GM12878 (cell line): Measurements from ENCODE around the gene PLEKHA7. TPM values are rescaled to one million over a fixed set of nuclear protein-coding genes. Genes with fewer than 3 reads are reported as not detected.

Experiments used
- ATAC-seq: fragments of 200-7000 bp; cut with Tn5 transposase; 3 replicates; pipeline ENCODE4 v1.9.1; 2020; ENCODE audit warnings: mild to moderate bottlenecking, moderate library complexity
- BruUV-seq: library from RNA; stranded (reverse); fragments of 400-500 nt; replicated peaks from 2 replicates; lab custom pipeline; 2021; lab: Mats Ljungman, UMichigan
- CTCF ChIA-PET: fragments of 300-600 bp; sonication (Branson Sonifier 250); formaldehyde crosslinking; extraction: SDS; loops from one replicate; lab custom pipeline; 2021; ENCODE audit warnings: inconsistent platforms; lab: Yijun Ruan, JAX
- POLR2A ChIA-PET: fragments of 350-600 bp; formaldehyde crosslinking; extraction: SDS; loops from one replicate; lab custom pipeline; 2021; ENCODE audit warnings: inconsistent platforms; lab: Charles Lee
- RAD21 ChIA-PET: fragments of 300-600 bp; sonication (Branson Sonifier 250); formaldehyde crosslinking; loops from one replicate; lab custom pipeline; 2023; ENCODE audit warnings: antibody characterized with exemption; ENCODE audit not compliant: unreplicated experiment; lab: Charles Lee
- SMC1A ChIA-PET: fragments of 300-600 bp; sonication (Branson Sonifier 250); formaldehyde crosslinking; loops from one replicate; lab custom pipeline; 2023; ENCODE audit not compliant: unreplicated experiment, uncharacterized antibody; lab: Charles Lee
- DNase-seq: peaks from one replicate; pipeline ENCODE4 v3.0.0-alpha.2; 2011; ENCODE audit warnings: low read depth, low spot score
- FAIRE-seq: peaks from 3 replicates; lab custom pipeline; 2011; peaks lifted over from hg19 to GRCh38; lab: Jason Lieb, UNC
- H2AFZ ChIP-seq: 2 replicates; pipeline ENCODE4 v1.6.0; 2011; ENCODE audit warnings: low read depth, low read length, control low read depth; ENCODE audit not compliant: control insufficient read depth
- H3K27ac ChIP-seq: 2 replicates; pipeline ENCODE4 v1.5.1; 2011; ENCODE audit warnings: control low read depth; ENCODE audit not compliant: control insufficient read depth, insufficient read depth
- H3K27me3 ChIP-seq, 2 experiments: replicated peaks in 1 of 2; 2 replicates each; pipeline versions ENCODE4 v1.6.0 to v1.6.1; 2011; ENCODE audit warnings: low read length in 1 of 2; ENCODE audit not compliant: control insufficient read depth in 2 of 2, insufficient read depth in 2 of 2
- H3K36me3 ChIP-seq, 2 experiments: 2 replicates each; pipeline ENCODE4 v1.5.1; 2011; ENCODE audit warnings: low read length in 1 of 2; ENCODE audit not compliant: control insufficient read depth in 2 of 2, insufficient read depth in 2 of 2
- H3K4me1 ChIP-seq: 2 replicates; pipeline ENCODE4 v1.6.1; 2011; ENCODE audit warnings: mild to moderate bottlenecking, low read length, moderate library complexity, mixed read lengths; ENCODE audit not compliant: control insufficient read depth, insufficient read depth
- H3K4me2 ChIP-seq: 2 replicates; pipeline ENCODE4 v1.6.0; 2011; ENCODE audit warnings: control low read depth; ENCODE audit not compliant: control insufficient read depth, insufficient read depth
- H3K4me3 ChIP-seq: fragments of 200-600 bp; sonication (generic); 2 replicates; pipeline ENCODE4 v1.5.1; 2016
- H3K79me2 ChIP-seq: 2 replicates; pipeline ENCODE4 v1.6.0; 2011; ENCODE audit warnings: low read length; ENCODE audit not compliant: control insufficient read depth, insufficient read depth
- H3K9ac ChIP-seq: 2 replicates; pipeline ENCODE4 v1.8.0; 2011; ENCODE audit warnings: low read length, control low read depth, mixed read lengths; ENCODE audit not compliant: control insufficient read depth, insufficient read depth
- H3K9me3 ChIP-seq: replicated peaks from 3 replicates; pipeline ENCODE4 v1.5.1; 2011; ENCODE audit warnings: mild to moderate bottlenecking, low read length; ENCODE audit not compliant: control insufficient read depth, insufficient read depth
- H4K20me1 ChIP-seq: 2 replicates; pipeline ENCODE4 v1.6.0; 2011; ENCODE audit not compliant: control insufficient read depth, insufficient read depth
- ASH2L ChIP-seq: fragments of 300-600, 200-600 bp; sonication (generic); IDR thresholded peaks from 2 replicates; pipeline ENCODE4 v1.6.1; 2017; ENCODE audit warnings: low read depth, mild to moderate bottlenecking, borderline replicate concordance
- CHD2 ChIP-seq: IDR thresholded peaks from 2 replicates; pipeline ENCODE4 v1.6.1; 2011; ENCODE audit warnings: low read depth, low read length, improper control_type of control experiment, borderline replicate concordance
- CREB1 ChIP-seq: IDR thresholded peaks from 2 replicates; pipeline ENCODE4 v1.6.1; 2012; ENCODE audit warnings: low read depth, mild to moderate bottlenecking, inconsistent platforms
- ELK1 ChIP-seq: IDR thresholded peaks from 2 replicates; pipeline ENCODE4 v1.6.1; 2012; ENCODE audit warnings: low read depth, low read length, improper control_type of control experiment
- SRF ChIP-seq, 2 experiments: IDR thresholded peaks; 2 replicates each; pipeline ENCODE4 v1.6.1; 2011; ENCODE audit warnings: low read depth in 2 of 2, low read length in 2 of 2, mild to moderate bottlenecking in 1 of 2, moderate library complexity in 1 of 2
- ZBTB40 ChIP-seq: fragments of 450-650 bp; IDR thresholded peaks from 2 replicates; pipeline ENCODE4 v1.6.1; 2016; ENCODE audit warnings: mild to moderate bottlenecking, moderate library complexity, borderline replicate concordance
- ZNF622 ChIP-seq: fragments of 450-650 bp; IDR thresholded peaks from 2 replicates; pipeline ENCODE4 v1.6.1; 2017; ENCODE audit warnings: mild to moderate bottlenecking, inconsistent platforms
- WGBS: methylation state at CpG from one replicate; pipeline ENCODE4 v1.1.6; 2016; ENCODE audit warnings: low lambda C conversion rate; ENCODE audit not compliant: insufficient replicate concordance, insufficient coverage; ENCODE audit errors: missing lambda C conversion rate; 5-methylcytosine and 5-hydroxymethylcytosine counted together
- in situ Hi-C: fragments of 300-500 bp; cut with MboI; formaldehyde crosslinking; loops from 9 replicates; pipeline ENCODE4 v1.14.3; 2018; ENCODE audit warnings: mixed read lengths
- intact Hi-C: fragments of 100-400 bp; cut with micrococcal nuclease; formaldehyde crosslinking; loops from one replicate; pipeline ENCODE4 v1.14.2; 2022; ENCODE audit not compliant: unreplicated experiment
- polyA plus RNA-seq, 11 experiments: library from polyadenylated mRNA; depleted of rRNA in 4 of 11; unstranded in 6 of 11; stranded (reverse) in 5 of 11; fragments of >200 nt; fragmentation: Nextera tagmentation in 4 of 11; fragmentation: Illumina TruSeq in 1 of 11; extraction: Ambion mirVana in 4 of 11; extraction: Trizol in 1 of 11; gene quantifications; 1 replicate in 1 of 11; 2 replicates in 10 of 11; pipeline versions ENCODE4 v1.2.1 to v1.2.3, GENCODE V29; 2011 to 2016; ENCODE audit warnings: inconsistent platforms in 2 of 11, missing spikeins in 2 of 11, low read depth in 1 of 11
- total RNA-seq, 4 experiments: library from RNA; depleted of rRNA in 3 of 4; stranded (reverse); fragments of >200 nt in 3 of 4; fragmentation: Illumina TruSeq in 1 of 4; extraction: Trizol in 1 of 4; gene quantifications; 2 replicates each; pipeline versions ENCODE4 v1.2.1 to v1.2.3, GENCODE V29; 2013 to 2021
- TF ChIP-seq, protein P1 (sequence below): fragments of 450-650 bp; conservative IDR thresholded peaks from 2 replicates; pipeline ENCODE4 v1.6.1; 2017; ENCODE audit warnings: mild to moderate bottlenecking, moderate library complexity
- TF ChIP-seq, protein P2 (sequence below): fragments of 450-650 bp; IDR thresholded peaks from 2 replicates; pipeline ENCODE4 v1.6.1; 2016; ENCODE audit warnings: mild to moderate bottlenecking

Gene PLEKHA7
- total and polyA plus RNA-seq, 10 of the 15 experiments (the other 5 are each of a cell fraction or from before 2014, with no cell fraction given), result 0.45 to 5.3 (median 2.1) TPM

DNA sequence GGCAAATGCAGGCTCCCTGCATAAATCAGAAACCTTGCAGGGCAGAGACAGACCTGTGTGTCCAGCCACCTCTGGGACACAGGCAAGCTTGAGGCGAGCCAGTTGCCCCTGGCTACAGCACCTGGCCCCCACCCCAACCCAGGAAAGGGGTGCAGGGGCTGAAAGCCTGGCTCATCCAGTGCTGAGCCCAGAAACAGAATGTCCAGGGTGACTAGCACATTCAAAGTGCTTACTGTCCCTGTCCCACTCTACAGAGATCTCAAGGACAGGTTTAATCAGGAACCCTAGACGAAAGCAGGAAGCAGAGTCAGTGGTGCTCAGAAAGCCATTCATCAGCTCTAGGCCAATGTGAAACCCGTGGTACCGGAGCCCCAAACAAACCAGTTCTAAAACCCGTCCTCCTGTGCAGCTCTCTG lies 31.9 kb downstream of the PLEKHA7 start:
- no TSS peak for BruUV-seq
- FAIRE-seq, result no peak
- RAD21 ChIA-PET, result no interaction called here

More for the DNA sequence above, 31.9 kb downstream of the PLEKHA7 start:
- H3K79me2 ChIP-seq, result no peaks in the 10 kb centered on the region
- ChIA-PET SMC1A (interaction anchor here (0.8 kb wide), 1 partner anchor 9 kb away, joined by 3 read pairs; no protein-coding TSS in a partner anchor), CTCF (interaction anchor here (1.6 to 1.7 kb wide), 2 partner anchors 13 to 194 kb away, joined by 3 to 6 read pairs; no protein-coding TSS in a partner anchor), POLR2A (no interaction called here)
- no peak for TF ChIP-seq CREB1
- no peak for TF ChIP-seq ELK1
- TF ChIP-seq, protein P1, sequence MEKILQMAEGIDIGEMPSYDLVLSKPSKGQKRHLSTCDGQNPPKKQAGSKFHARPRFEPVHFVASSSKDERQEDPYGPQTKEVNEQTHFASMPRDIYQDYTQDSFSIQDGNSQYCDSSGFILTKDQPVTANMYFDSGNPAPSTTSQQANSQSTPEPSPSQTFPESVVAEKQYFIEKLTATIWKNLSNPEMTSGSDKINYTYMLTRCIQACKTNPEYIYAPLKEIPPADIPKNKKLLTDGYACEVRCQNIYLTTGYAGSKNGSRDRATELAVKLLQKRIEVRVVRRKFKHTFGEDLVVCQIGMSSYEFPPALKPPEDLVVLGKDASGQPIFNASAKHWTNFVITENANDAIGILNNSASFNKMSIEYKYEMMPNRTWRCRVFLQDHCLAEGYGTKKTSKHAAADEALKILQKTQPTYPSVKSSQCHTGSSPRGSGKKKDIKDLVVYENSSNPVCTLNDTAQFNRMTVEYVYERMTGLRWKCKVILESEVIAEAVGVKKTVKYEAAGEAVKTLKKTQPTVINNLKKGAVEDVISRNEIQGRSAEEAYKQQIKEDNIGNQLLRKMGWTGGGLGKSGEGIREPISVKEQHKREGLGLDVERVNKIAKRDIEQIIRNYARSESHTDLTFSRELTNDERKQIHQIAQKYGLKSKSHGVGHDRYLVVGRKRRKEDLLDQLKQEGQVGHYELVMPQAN, result no peak
- TF ChIP-seq CHD2, result no peak
- no peak for TF ChIP-seq ASH2L
- TF ChIP-seq ZBTB40, result no peak
- TF ChIP-seq SRF (IDR thresholded peaks at IDR 0.05; ENCODE audit: low read depth in 2 of 2, low read length in 2 of 2), result no peak
- TF ChIP-seq, protein P2, sequence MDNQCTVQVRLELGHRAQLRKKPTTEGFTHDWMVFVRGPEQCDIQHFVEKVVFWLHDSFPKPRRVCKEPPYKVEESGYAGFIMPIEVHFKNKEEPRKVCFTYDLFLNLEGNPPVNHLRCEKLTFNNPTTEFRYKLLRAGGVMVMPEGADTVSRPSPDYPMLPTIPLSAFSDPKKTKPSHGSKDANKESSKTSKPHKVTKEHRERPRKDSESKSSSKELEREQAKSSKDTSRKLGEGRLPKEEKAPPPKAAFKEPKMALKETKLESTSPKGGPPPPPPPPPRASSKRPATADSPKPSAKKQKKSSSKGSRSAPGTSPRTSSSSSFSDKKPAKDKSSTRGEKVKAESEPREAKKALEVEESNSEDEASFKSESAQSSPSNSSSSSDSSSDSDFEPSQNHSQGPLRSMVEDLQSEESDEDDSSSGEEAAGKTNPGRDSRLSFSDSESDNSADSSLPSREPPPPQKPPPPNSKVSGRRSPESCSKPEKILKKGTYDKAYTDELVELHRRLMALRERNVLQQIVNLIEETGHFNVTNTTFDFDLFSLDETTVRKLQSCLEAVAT, result no peak
- no peak for TF ChIP-seq ZNF622
- in situ Hi-C loops (no loop called here), intact Hi-C loops (no loop called here)
- 0 out of 2 replicates have a peak overlapping the region, but pooled peaks have one; percentile 33 for H2AFZ ChIP-seq
- H3K4me3 ChIP-seq, result no peak overlapping the region
- WGBS, result 29% methylated on average over 5 of the region's 5 CpGs
- H3K4me1 ChIP-seq, result peaks cover 8% of the 10 kb centered on the region
- H3K27ac ChIP-seq, result no peak overlapping the region
- no peak overlapping the region for H3K4me2 ChIP-seq
- no peaks in the 10 kb centered on the region for H4K20me1 ChIP-seq
- H3K9ac ChIP-seq, result no peak overlapping the region
- H3K27me3 ChIP-seq, result no peaks in the 10 kb centered on the region
- H3K36me3 ChIP-seq, result no peaks in the 10 kb centered on the region
- ATAC-seq (no peak), DNase-seq (no peak)
- H3K9me3 ChIP-seq, result no peaks in the 10 kb centered on the region
